Astrocyte (in vitro differentiated cells and primary cell): ENCODE data around the gene COL4A5.

Experiments used
- EZH2 ChIP-seq: IDR thresholded peaks from 2 replicates; pipeline ENCODE4 v1.6.1; 2012; ENCODE audit warnings: mild to moderate bottlenecking, low read length, inconsistent platforms; ENCODE audit not compliant: insufficient read depth
- TF ChIP-seq, protein P1 (sequence below): IDR thresholded peaks from 2 replicates; pipeline ENCODE4 v1.5.1; 2011; ENCODE audit warnings: low read depth, mild to moderate bottlenecking, inconsistent platforms, low read length, moderate library complexity; ENCODE audit not compliant: insufficient read depth

- no peak for TF ChIP-seq EZH2
- TF ChIP-seq, protein P1, sequence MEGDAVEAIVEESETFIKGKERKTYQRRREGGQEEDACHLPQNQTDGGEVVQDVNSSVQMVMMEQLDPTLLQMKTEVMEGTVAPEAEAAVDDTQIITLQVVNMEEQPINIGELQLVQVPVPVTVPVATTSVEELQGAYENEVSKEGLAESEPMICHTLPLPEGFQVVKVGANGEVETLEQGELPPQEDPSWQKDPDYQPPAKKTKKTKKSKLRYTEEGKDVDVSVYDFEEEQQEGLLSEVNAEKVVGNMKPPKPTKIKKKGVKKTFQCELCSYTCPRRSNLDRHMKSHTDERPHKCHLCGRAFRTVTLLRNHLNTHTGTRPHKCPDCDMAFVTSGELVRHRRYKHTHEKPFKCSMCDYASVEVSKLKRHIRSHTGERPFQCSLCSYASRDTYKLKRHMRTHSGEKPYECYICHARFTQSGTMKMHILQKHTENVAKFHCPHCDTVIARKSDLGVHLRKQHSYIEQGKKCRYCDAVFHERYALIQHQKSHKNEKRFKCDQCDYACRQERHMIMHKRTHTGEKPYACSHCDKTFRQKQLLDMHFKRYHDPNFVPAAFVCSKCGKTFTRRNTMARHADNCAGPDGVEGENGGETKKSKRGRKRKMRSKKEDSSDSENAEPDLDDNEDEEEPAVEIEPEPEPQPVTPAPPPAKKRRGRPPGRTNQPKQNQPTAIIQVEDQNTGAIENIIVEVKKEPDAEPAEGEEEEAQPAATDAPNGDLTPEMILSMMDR, result no peak
Measured at GRCh38 chrX:108464604-108465003, 25.0 kb downstream of the COL4A5 start.
